GM19438 (cell line): Measurements from ENCODE around the gene MYCL.
"Not testable (repeated sequence)": the region's sequence is repeated elsewhere in the genome, so short reads cannot be mapped to it uniquely, and the experiment has no call there.

Source experiments
- ATAC-seq: cut with Tn5 transposase; IDR thresholded peaks from one replicate; pipeline ENCODE4 v1.9.1; 2021; ENCODE audit warnings: low read depth; ENCODE audit not compliant: unreplicated experiment

The MYCL gene

GRCh38 chr1:39894884-39895495, 6.7 kb downstream of the MYCL start:
- ATAC-seq = no peak

- ATAC-seq = peak; percentile 54
Observed at GRCh38 chr1:39892601-39893595, 8.8 kb downstream of the MYCL start.

- ATAC-seq = no peak
Observed at GRCh38 chr1:39890880-39891279, 10.8 kb downstream of the MYCL start.

- no peak for ATAC-seq
Observed at GRCh38 chr1:39890273-39890672, 11.4 kb downstream of the MYCL start.

- no peak for ATAC-seq
Observed at GRCh38 chr1:39886757-39887231, 14.9 kb downstream of the MYCL start.

- ATAC-seq = no peak
Observed at GRCh38 chr1:39885516-39885915, 16.2 kb downstream of the MYCL start.

GRCh38 chr1:39882152-39882551, 19.6 kb downstream of the MYCL start:
- ATAC-seq = no peak

GRCh38 chr1:39877980-39878956, 23.4 kb downstream of the MYCL start:
- ATAC-seq = no peak

GRCh38 chr1:39877231-39877778, 24.4 kb downstream of the MYCL start:
- ATAC-seq = no peak

GRCh38 chr1:39876144-39876543, 25.6 kb downstream of the MYCL start:
- no peak for ATAC-seq

GRCh38 chr1:39872698-39873097, 29.0 kb downstream of the MYCL start:
- ATAC-seq = no peak

GRCh38 chr1:39871796-39872195, 29.9 kb downstream of the MYCL start:
- no peak for ATAC-seq

- ATAC-seq = not testable (repeated sequence)
Observed at GRCh38 chr1:39871043-39871442, 30.7 kb downstream of the MYCL start.

- ATAC-seq = not testable (repeated sequence)
Observed at GRCh38 chr1:39869538-39870112, 32.1 kb downstream of the MYCL start.

GRCh38 chr1:39866767-39867166, 35.0 kb downstream of the MYCL start:
- no peak for ATAC-seq

GRCh38 chr1:39865762-39866161, 36.0 kb downstream of the MYCL start:
- ATAC-seq = no peak

GRCh38 chr1:39863177-39863576, 38.5 kb downstream of the MYCL start:
- ATAC-seq = no peak

GRCh38 chr1:39861003-39861402, 40.7 kb downstream of the MYCL start:
- no peak for ATAC-seq

- no peak for ATAC-seq
Observed at GRCh38 chr1:39859859-39860812, 41.6 kb downstream of the MYCL start.
